GM12892 (cell line): ENCODE data around the gene ATXN1.

Source experiments
- POLR2A ChIP-seq: IDR thresholded peaks from 2 replicates; pipeline ENCODE4 v1.6.1; 2011; ENCODE audit warnings: low read depth, low read length, control low read depth
- POLR2AphosphoS5 ChIP-seq: IDR thresholded peaks from 2 replicates; pipeline ENCODE4 v1.6.1; 2011; ENCODE audit warnings: low read depth, low read length, control low read depth
- TAF1 ChIP-seq: IDR thresholded peaks from 2 replicates; pipeline ENCODE4 v1.6.1; 2011; ENCODE audit warnings: low read depth, mild to moderate bottlenecking, control low read depth, low read length, borderline replicate concordance

DNA sequence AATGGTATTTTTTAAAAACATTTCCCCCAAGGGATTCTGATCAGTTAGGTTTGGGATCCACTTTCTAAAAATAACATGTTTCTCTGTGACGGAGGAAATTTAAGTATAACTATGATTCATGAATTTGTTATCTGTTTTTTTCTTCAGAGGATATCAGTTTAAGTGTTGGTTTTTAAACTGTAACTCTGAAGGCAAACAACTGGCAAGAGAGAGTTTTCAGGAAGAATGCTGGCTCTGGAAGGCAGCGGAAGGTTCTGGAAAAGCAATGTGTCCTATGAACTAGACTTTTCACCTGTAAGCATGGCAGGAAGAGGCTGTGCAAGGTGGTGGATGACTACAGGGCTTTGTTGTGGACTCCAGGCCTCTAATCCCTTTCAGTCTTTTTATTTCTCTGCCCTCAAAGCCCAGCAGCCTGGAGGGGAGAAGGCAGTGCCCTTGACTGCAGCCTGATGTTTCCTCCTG is 369.8 kb downstream of the ATXN1 start:
- TF ChIP-seq POLR2A (no peak), TAF1 (no peak), POLR2AphosphoS5 (no peak)
